Measurements from ENCODE around the gene PRCC.

Gene PRCC

GRCh38 chr1:156847591-156848460, 80.5 kb downstream of the PRCC start:
- TF ChIP-seq, protein P1, sequence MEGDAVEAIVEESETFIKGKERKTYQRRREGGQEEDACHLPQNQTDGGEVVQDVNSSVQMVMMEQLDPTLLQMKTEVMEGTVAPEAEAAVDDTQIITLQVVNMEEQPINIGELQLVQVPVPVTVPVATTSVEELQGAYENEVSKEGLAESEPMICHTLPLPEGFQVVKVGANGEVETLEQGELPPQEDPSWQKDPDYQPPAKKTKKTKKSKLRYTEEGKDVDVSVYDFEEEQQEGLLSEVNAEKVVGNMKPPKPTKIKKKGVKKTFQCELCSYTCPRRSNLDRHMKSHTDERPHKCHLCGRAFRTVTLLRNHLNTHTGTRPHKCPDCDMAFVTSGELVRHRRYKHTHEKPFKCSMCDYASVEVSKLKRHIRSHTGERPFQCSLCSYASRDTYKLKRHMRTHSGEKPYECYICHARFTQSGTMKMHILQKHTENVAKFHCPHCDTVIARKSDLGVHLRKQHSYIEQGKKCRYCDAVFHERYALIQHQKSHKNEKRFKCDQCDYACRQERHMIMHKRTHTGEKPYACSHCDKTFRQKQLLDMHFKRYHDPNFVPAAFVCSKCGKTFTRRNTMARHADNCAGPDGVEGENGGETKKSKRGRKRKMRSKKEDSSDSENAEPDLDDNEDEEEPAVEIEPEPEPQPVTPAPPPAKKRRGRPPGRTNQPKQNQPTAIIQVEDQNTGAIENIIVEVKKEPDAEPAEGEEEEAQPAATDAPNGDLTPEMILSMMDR (IDR thresholded peaks at IDR 0.05; ENCODE audit: low read depth, low read length), result no peak
- H3K9me3 ChIP-seq (ENCODE audit: severe bottlenecking), result no peaks in the 10 kb centered on the region
- H3K27me3 ChIP-seq (ENCODE audit: insufficient read depth, low read depth, severe bottlenecking), result no peaks in the 10 kb centered on the region
- H3K4me3 ChIP-seq (ENCODE audit: low read depth, low read length), result no peak overlapping the region
- no peak for DNase-seq
- H3K27ac ChIP-seq, result no peak overlapping the region
- no peaks in the 10 kb centered on the region for H3K36me3 ChIP-seq

DNA sequence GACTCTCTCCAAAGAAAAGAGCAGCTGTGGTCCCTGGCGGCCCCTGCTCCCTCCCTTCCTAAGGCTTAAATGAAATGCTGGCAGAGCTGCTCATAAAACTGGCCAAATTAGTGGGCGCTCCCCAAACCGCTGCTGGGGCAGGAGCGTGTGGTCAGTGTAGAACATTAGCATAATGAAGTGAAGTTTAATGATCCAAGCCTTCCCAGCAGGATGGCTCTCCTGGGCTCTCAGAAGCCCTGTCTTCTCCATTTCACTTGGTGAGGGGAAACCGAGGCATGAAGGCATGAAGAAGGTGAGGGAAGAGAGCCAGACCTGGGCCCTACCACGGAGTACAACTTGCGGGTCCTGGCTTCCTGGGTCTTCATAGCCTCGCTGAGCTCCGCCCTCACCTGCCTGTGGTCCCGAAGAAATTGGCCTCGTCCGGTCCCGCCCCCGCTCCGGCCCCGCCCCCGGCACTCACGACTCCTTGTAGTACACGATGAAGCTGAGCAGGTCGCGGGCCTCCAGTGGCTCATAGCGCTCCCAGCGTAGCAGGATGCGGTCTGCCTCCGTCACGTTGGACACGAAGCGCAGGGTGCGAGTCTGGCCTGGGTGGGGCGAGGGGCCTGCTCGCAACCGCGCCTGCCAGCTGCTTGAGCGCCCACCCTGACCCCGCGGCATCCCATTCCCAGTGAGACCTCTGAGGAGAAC, 81.3 kb downstream of the PRCC start:
- TF ChIP-seq, protein P1 (IDR thresholded peaks at IDR 0.05; ENCODE audit: low read depth, low read length), result no peak
- Histone ChIP-seq H3K27me3 (ENCODE audit: insufficient read depth, low read depth, severe bottlenecking) (no peaks in the 10 kb centered on the region), H3K4me3 (ENCODE audit: low read depth, low read length) (no peak overlapping the region), H3K27ac (no peak overlapping the region), H3K36me3 (no peaks in the 10 kb centered on the region), H3K9me3 (ENCODE audit: severe bottlenecking) (no peaks in the 10 kb centered on the region)
- no peak for DNase-seq

GRCh38 chr1:156849151-156849496, 81.8 kb downstream of the PRCC start:
- DNase-seq, result no peak
- H3K9me3 ChIP-seq (ENCODE audit: severe bottlenecking), result no peaks in the 10 kb centered on the region
- no peak overlapping the region for H3K27ac ChIP-seq
- no peaks in the 10 kb centered on the region for H3K27me3 ChIP-seq (ENCODE audit: insufficient read depth, low read depth, severe bottlenecking)
- no peak overlapping the region for H3K4me3 ChIP-seq (ENCODE audit: low read depth, low read length)
- no peaks in the 10 kb centered on the region for H3K36me3 ChIP-seq
- TF ChIP-seq, protein P1 (IDR thresholded peaks at IDR 0.05; ENCODE audit: low read depth, low read length), result no peak

Measured in WERI-Rb-1 (cell line).